DMS114 treated with DMSO at 0.1 percent for 48 hours (cell line): ENCODE results near the gene FLRT2.

ENCODE experiments used
- DNase-seq: peaks from one replicate; lab custom pipeline; 2025; ENCODE audit not compliant: unreplicated experiment; lab: John Stamatoyannopoulos, UW

Gene FLRT2

GRCh38 chr14:85625925-85626585, 96.1 kb downstream of the FLRT2 start:
- no peak for DNase-seq

GRCh38 chr14:85634205-85634604, 104.3 kb downstream of the FLRT2 start:
- DNase-seq = no peak

- DNase-seq = no peak
Observed at GRCh38 chr14:85644211-85644610, 114.3 kb downstream of the FLRT2 start.

GRCh38 chr14:85653029-85653428, 123.1 kb downstream of the FLRT2 start:
- no peak for DNase-seq

GRCh38 chr14:85660243-85660922, 130.4 kb downstream of the FLRT2 start:
- no peak for DNase-seq

GRCh38 chr14:85662096-85662495, 132.2 kb downstream of the FLRT2 start:
- no peak for DNase-seq

GRCh38 chr14:85663256-85663655, 133.3 kb downstream of the FLRT2 start:
- DNase-seq = no peak

GRCh38 chr14:85663667-85664066, 133.7 kb downstream of the FLRT2 start:
- DNase-seq = no peak

- DNase-seq = no peak
Observed at GRCh38 chr14:85675957-85676356, 146.0 kb downstream of the FLRT2 start.

GRCh38 chr14:85686908-85687307, 157.0 kb downstream of the FLRT2 start:
- no peak for DNase-seq

- DNase-seq = no peak
Observed at GRCh38 chr14:85687456-85687855, 157.5 kb downstream of the FLRT2 start.

- DNase-seq = no peak
Observed at GRCh38 chr14:85688006-85688405, 158.1 kb downstream of the FLRT2 start.

- DNase-seq = no peak
Observed at GRCh38 chr14:85695300-85695699, 165.4 kb downstream of the FLRT2 start.

- DNase-seq = no peak
Observed at GRCh38 chr14:85701116-85701515, 171.2 kb downstream of the FLRT2 start.

- no peak for DNase-seq
Observed at GRCh38 chr14:85701763-85702162, 171.8 kb downstream of the FLRT2 start.

GRCh38 chr14:85702191-85702590, 172.2 kb downstream of the FLRT2 start:
- DNase-seq = no peak

- no peak for DNase-seq
Observed at GRCh38 chr14:85702997-85703396, 173.1 kb downstream of the FLRT2 start.
